Measurements from ENCODE around the gene DRC7. TPM values are rescaled to one million over a fixed set of nuclear protein-coding genes. Genes with fewer than 3 reads are reported as not detected.

DRC7 gene
- total and polyA plus RNA-seq, 2 donors from 2014 or later = 1.8 to 3.2 TPM

GRCh38 chr16:57690782-57691471, 3.7 kb upstream of the DRC7 start:
- H3K27ac ChIP-seq (ENCODE audit: low read depth in 2 of 2, low read length in 2 of 2) = no peak overlapping the region
- intact Hi-C loops (cut with DNase I) = no loop called here

DNA sequence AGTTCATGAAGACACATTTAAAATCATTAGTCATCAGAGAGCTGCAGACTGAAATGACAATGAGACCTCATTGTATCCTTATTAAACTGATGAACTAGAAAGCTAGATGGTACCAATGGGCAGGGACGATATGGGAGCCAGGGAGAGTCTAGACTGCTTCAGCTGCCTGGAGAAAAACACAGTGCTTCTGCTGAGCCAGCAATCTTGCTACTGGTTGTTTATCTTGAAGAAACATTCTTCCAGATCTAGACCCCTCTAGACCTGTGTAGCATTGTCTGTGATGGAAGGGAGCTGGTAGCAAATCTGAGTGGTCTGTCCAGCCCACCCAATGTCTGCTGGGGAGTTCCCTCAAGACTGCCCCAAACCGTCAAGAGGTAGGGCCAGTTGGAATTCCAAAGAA, 2.0 kb upstream of the DRC7 start:
- Histone ChIP-seq H3K27me3 (ENCODE audit: control insufficient read depth, insufficient read depth, low read length) (no peaks in the 10 kb centered on the region), H3K27ac (ENCODE audit: low read depth in 2 of 2, low read length in 2 of 2) (no peak overlapping the region), H3K4me1 (ENCODE audit: control insufficient read depth in 2 of 3, insufficient read depth in 2 of 3, low read depth in 1 of 3, low read length in 3 of 3) (peaks cover 0 to 4% (median 0%) of the 10 kb centered on the region in 3 donors), H3K36me3 (ENCODE audit: control insufficient read depth in 2 of 3, insufficient read depth in 3 of 3, low read length in 3 of 3) (no peaks in the 10 kb centered on the region), H3K9me3 (ENCODE audit: control insufficient read depth in 2 of 3, insufficient read depth in 1 of 3, low read length in 3 of 3) (no peaks in the 10 kb centered on the region), H3K9ac (ENCODE audit: low read length in 3 of 3) (no peak overlapping the region), H3K4me3 (ENCODE audit: low read length in 3 of 3) (no peak overlapping the region)
- DNase-seq (no peak), FAIRE-seq (no peak)
- no peak for TF ChIP-seq CTCF (IDR thresholded peaks at IDR 0.05; ENCODE audit: borderline replicate concordance, extremely low read depth, insufficient read depth)
- intact Hi-C loops (cut with DNase I) = no loop called here

More at GRCh38 chr16:57690782-57691471, 3.7 kb upstream of the DRC7 start:
- no peaks in the 10 kb centered on the region for H3K27me3 ChIP-seq (ENCODE audit: control insufficient read depth, insufficient read depth, low read length)
- no peak overlapping the region for H3K9ac ChIP-seq (ENCODE audit: low read length in 3 of 3)
- H3K9me3 ChIP-seq (ENCODE audit: control insufficient read depth in 2 of 3, insufficient read depth in 1 of 3, low read length in 3 of 3) = no peaks in the 10 kb centered on the region
- no peaks in the 10 kb centered on the region for H3K36me3 ChIP-seq (ENCODE audit: control insufficient read depth in 2 of 3, insufficient read depth in 3 of 3, low read length in 3 of 3)
- DNase-seq = no peak
- no peak for FAIRE-seq
- TF ChIP-seq CTCF (IDR thresholded peaks at IDR 0.05; ENCODE audit: borderline replicate concordance, extremely low read depth, insufficient read depth) = no peak
- H3K4me1 ChIP-seq (ENCODE audit: control insufficient read depth in 2 of 3, insufficient read depth in 2 of 3, low read depth in 1 of 3, low read length in 3 of 3) = peaks cover 0 to 4% (median 0%) of the 10 kb centered on the region in 3 donors
- H3K4me3 ChIP-seq (ENCODE audit: low read length in 3 of 3) = no peak overlapping the region

- DNase-seq (no peak), FAIRE-seq (no peak)
- H3K27ac ChIP-seq (ENCODE audit: low read depth in 2 of 2, low read length in 2 of 2) = no peak overlapping the region
- no peaks in the 10 kb centered on the region for H3K36me3 ChIP-seq (ENCODE audit: control insufficient read depth in 2 of 3, insufficient read depth in 3 of 3, low read length in 3 of 3)
- H3K9me3 ChIP-seq (ENCODE audit: control insufficient read depth in 2 of 3, insufficient read depth in 1 of 3, low read length in 3 of 3) = no peaks in the 10 kb centered on the region
- intact Hi-C loops (cut with DNase I) = no loop called here
- H3K27me3 ChIP-seq (ENCODE audit: control insufficient read depth, insufficient read depth, low read length) = no peaks in the 10 kb centered on the region
- TF ChIP-seq CTCF (IDR thresholded peaks at IDR 0.05; ENCODE audit: borderline replicate concordance, extremely low read depth, insufficient read depth) = no peak
- no peak overlapping the region for H3K9ac ChIP-seq (ENCODE audit: low read length in 3 of 3)
- no peak overlapping the region for H3K4me3 ChIP-seq (ENCODE audit: low read length in 3 of 3)
- H3K4me1 ChIP-seq (ENCODE audit: control insufficient read depth in 2 of 3, insufficient read depth in 2 of 3, low read depth in 1 of 3, low read length in 3 of 3) = peaks cover 0 to 4% (median 0%) of the 10 kb centered on the region in 3 donors
Measured at GRCh38 chr16:57693550-57693949, 1.1 kb upstream of the DRC7 start.

Measured in kidney (tissue), 14 donors.